Measurements from ENCODE around the gene LMTK2.

DNA sequence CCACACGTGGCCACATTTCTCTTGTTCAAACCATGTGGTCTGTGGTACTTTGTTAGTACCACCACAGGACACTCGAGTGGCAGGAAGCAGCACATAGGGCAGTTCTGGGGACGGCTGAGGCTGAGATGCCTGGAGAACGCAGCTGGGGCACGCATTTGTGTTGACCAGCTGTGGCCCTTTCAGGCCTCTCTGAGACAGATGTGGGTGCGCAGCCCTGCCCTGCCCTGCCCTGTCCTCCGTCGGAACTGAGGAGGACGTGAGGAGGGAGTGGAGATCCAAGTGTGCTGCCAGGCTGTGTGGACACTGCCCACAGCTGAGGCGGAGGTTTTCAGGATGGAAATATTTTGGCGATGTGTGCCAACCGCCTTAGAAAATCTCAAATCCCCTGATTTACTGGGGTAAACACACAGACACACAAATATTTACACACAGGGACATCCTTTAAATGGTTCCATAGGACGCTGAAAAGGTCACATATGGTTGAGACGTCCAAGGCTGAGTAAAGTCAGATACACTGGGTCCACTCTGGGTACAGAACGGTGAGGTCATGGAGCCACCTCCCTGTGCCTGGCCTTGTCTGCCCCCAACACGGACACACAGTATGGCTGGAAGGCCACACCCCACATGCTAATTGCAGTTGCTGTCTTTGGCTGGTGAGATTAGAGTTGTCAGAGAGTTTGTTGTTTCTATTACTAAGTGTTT lies 119.4 kb downstream of the LMTK2 start:
- TF ChIP-seq, protein P1, sequence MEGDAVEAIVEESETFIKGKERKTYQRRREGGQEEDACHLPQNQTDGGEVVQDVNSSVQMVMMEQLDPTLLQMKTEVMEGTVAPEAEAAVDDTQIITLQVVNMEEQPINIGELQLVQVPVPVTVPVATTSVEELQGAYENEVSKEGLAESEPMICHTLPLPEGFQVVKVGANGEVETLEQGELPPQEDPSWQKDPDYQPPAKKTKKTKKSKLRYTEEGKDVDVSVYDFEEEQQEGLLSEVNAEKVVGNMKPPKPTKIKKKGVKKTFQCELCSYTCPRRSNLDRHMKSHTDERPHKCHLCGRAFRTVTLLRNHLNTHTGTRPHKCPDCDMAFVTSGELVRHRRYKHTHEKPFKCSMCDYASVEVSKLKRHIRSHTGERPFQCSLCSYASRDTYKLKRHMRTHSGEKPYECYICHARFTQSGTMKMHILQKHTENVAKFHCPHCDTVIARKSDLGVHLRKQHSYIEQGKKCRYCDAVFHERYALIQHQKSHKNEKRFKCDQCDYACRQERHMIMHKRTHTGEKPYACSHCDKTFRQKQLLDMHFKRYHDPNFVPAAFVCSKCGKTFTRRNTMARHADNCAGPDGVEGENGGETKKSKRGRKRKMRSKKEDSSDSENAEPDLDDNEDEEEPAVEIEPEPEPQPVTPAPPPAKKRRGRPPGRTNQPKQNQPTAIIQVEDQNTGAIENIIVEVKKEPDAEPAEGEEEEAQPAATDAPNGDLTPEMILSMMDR (IDR thresholded peaks at IDR 0.05) = no peak
- no peak for TF ChIP-seq POLR2A (IDR thresholded peaks at IDR 0.05; ENCODE audit: low read depth)
- TF ChIP-seq POLR2AphosphoS5 (IDR thresholded peaks at IDR 0.05) = no peak
- no peak for TF ChIP-seq EP300 (IDR thresholded peaks at IDR 0.05)
